Measurements from ENCODE around the gene SLC35E1. TPM values are rescaled to one million over a fixed set of nuclear protein-coding genes. Genes with fewer than 3 reads are reported as not detected.
"Not testable (repeated sequence)": the region's sequence is repeated elsewhere in the genome, so short reads cannot be mapped to it uniquely, and the experiment has no call there.

The SLC35E1 gene
- total and polyA plus RNA-seq, 12 donors: 20.1 to 49.8 (median 37.3) TPM

DNA sequence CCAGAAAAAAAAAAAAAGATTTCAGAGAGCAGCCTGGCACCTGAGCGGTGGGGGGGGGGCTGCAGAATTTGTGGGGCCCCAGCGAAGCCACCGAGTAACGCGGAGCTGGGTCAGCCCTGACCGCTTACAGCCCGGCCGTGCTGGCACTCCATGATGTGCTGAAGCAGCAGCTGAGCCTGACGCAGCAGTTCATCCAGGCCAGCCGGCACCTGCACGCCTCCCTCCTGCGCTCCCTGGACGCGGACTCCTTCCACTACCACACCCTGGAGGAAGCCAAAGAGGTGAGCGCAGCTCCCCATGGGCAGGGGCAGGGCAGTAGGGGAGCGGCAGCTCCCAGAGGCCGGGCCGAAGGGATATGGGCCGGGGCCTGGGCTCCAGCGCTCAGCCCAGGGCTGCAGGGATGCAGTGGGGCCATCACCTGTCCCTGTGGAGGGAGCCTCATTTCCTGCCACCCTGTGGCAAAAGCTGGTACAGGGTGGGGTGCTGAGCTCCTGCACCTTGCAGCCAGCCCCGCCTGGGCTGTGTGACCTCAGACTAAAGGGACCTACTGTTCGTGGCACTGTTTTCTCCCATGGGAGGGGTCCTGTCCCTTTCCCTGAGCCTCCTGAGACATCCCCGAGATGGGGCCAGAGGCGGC lies 57.7 kb downstream of the SLC35E1 start:
- intact Hi-C loops (cut with DNase I): no loop called here
- 82 to 96% (median 93%) methylated on average over 4 to 24 of the region's 24 CpGs for WGBS, 4 donors
- TF ChIP-seq, protein P1, sequence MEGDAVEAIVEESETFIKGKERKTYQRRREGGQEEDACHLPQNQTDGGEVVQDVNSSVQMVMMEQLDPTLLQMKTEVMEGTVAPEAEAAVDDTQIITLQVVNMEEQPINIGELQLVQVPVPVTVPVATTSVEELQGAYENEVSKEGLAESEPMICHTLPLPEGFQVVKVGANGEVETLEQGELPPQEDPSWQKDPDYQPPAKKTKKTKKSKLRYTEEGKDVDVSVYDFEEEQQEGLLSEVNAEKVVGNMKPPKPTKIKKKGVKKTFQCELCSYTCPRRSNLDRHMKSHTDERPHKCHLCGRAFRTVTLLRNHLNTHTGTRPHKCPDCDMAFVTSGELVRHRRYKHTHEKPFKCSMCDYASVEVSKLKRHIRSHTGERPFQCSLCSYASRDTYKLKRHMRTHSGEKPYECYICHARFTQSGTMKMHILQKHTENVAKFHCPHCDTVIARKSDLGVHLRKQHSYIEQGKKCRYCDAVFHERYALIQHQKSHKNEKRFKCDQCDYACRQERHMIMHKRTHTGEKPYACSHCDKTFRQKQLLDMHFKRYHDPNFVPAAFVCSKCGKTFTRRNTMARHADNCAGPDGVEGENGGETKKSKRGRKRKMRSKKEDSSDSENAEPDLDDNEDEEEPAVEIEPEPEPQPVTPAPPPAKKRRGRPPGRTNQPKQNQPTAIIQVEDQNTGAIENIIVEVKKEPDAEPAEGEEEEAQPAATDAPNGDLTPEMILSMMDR (IDR thresholded peaks at IDR 0.05): no peak
- no peak for TF ChIP-seq POLR2A (IDR thresholded peaks at IDR 0.05)
- Histone ChIP-seq H3K27me3 (no peaks in the 10 kb centered on the region), H3K27ac (no peak overlapping the region), H3K4me3 (no peak overlapping the region), H3K9me3 (replicated peaks in 1 of 3) (no peaks in the 10 kb centered on the region), H3K4me1 (replicated peaks in 1 of 2) (no peaks in the 10 kb centered on the region), H3K36me3 (replicated peaks in 1 of 2) (peaks cover 0 to 48% of the 10 kb centered on the region in 2 donors)
- no peak for DNase-seq

DNA sequence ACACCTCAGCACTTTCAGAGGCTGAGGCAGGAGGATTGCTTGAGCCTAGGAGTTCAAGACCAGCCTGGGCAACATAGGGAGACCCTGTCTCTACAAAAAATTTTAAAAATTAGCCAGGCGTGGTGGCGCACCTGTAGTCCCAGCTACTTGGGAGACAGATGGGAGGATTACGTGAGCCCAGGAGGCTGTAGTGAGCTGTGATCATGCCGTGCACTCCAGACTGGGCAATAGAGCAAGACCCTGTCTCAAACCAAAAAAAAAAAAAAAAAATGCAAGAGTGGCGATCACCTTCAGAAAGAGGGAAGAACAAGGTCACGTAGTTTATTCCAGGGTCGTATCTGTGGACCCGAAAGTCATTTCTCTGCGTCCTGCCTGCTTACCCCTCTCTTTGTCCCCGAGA lies 59.6 kb downstream of the SLC35E1 start:
- H3K27me3 ChIP-seq; H3K4me1 ChIP-seq (replicated peaks in 1 of 2); H3K27ac ChIP-seq; intact Hi-C loops (cut with DNase I); H3K9me3 ChIP-seq (replicated peaks in 1 of 3); H3K4me3 ChIP-seq; DNase-seq: not testable (repeated sequence)
- 92 to 96% (median 95%) methylated on average over 10 of the region's 10 CpGs for WGBS, 4 donors
- H3K36me3 ChIP-seq (replicated peaks in 1 of 2): peaks cover 0 to 30% of the 10 kb centered on the region in 2 donors

DNA sequence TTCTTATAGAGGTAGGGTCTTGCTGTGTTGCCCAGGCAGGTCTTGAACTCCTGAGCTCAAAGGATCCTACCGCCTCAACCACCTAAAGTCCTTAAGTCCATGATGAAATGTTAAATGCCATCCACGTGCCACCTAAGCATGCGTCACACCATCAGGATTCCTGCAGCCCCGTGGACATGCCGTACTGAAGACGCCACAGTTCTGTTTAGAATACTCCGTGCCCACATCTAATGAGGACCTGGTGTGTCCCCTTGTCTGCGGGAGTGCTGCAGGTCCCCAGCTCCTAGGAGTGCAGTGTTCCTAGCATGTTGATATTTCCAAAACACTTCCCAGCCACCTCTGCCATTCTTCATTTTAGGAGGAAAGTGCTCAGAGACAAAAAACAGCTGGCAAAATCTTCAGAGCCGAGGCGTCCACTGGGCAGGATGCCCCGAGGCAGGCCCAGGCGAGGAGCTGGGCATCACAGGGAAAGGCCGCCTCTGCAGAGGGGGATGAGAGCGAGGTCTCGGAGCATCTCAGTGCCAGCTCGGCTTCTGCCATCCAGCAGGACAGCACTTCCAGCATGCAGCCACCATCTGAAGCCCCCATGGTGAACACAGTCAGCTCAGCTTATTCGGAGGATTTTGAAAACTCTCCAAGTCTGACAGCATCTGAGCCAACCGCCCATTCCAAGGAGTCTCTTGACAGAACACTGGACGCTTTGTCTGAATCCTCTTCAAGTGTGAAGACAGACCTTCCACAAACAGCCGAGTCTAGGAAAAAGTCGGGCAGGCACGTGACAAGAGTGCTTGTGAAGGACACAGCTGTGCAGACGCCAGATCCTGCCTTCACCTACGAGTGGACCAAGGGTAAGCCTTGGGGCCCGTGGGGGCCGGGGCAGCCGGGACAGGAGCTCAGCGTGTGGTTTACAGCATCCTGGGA lies 62.8 kb downstream of the SLC35E1 start:
- no peak overlapping the region for H3K27ac ChIP-seq
- peak in 3 of 7 donors; percentile 36 to 44 (median 42) for DNase-seq
- no peaks in the 10 kb centered on the region for H3K9me3 ChIP-seq (replicated peaks in 1 of 3)
- no peak overlapping the region for H3K4me3 ChIP-seq
- intact Hi-C loops (cut with DNase I): no loop called here
- TF ChIP-seq POLR2A (IDR thresholded peaks at IDR 0.05): no peak
- TF ChIP-seq, protein P1 (IDR thresholded peaks at IDR 0.05): no peak
- H3K36me3 ChIP-seq (replicated peaks in 1 of 2): peaks cover 0 to 12% of the 10 kb centered on the region in 2 donors
- H3K4me1 ChIP-seq (replicated peaks in 1 of 2): no peaks in the 10 kb centered on the region
- H3K27me3 ChIP-seq: no peaks in the 10 kb centered on the region
- WGBS, 4 donors: 73 to 92% (median 80%) methylated on average over 14 to 28 of the region's 28 CpGs

DNA sequence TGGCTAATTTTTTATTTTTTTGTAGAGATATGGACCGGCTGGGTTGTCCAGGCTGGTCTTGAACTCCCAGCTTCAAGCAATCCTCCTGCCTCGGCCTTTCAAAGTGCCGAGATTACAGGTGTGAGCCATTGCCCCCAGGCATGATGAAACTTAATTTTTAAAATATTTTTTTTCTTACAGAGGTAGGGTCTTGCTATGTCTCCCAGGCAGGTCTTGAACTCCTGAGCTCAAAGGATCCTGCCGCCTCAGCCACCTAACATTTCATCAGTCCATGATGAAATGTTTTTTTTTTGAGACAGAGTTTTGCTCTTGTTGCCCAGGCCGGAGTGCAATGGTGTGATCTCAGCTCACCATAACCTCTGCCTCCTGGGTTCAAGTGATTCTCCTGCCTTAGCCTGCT lies 63.7 kb downstream of the SLC35E1 start:
- no peak overlapping the region for H3K27ac ChIP-seq
- DNase-seq: no peak
- peaks cover 0 to 16% of the 10 kb centered on the region in 2 donors for H3K36me3 ChIP-seq (replicated peaks in 1 of 2)
- H3K9me3 ChIP-seq (replicated peaks in 1 of 3): no peaks in the 10 kb centered on the region
- H3K4me3 ChIP-seq: no peak overlapping the region
- WGBS, 4 donors: 94 to 97% (median 96%) methylated on average over 5 of the region's 5 CpGs
- no peaks in the 10 kb centered on the region for H3K4me1 ChIP-seq (replicated peaks in 1 of 2)
- no peak for TF ChIP-seq POLR2A (IDR thresholded peaks at IDR 0.05)
- TF ChIP-seq, protein P1 (IDR thresholded peaks at IDR 0.05): no peak
- no peaks in the 10 kb centered on the region for H3K27me3 ChIP-seq
- intact Hi-C loops (cut with DNase I): no loop called here

Measured in adrenal gland (tissue), 12 donors.